Pulmonary artery endothelial cell (primary cell): ENCODE measurements around the gene MRPS25. TPM values are rescaled to one million over a fixed set of nuclear protein-coding genes. Genes with fewer than 3 reads are reported as not detected.

Experiments used
- total RNA-seq: library from RNA; depleted of rRNA; stranded (reverse); fragments of >200 nt; gene quantifications from 2 replicates; pipeline ENCODE4 v1.2.3, GENCODE V29; 2014

MRPS25 gene
- total RNA-seq, 1 donor from 2014 or later, result 37.1 TPM

Other genes with a start within 250 kb of the MRPS25 start
- gene FGD5, start 246.4 kb downstream of the MRPS25 start, total RNA-seq, result 79.7 and 84.3 TPM in 2 replicates
- 22.5 and 30.1 TPM in 2 replicates for gene NR2C2, start 117.7 kb downstream of the MRPS25 start, total RNA-seq
- 22.4 and 27.5 TPM in 2 replicates for gene RBSN, start 33.8 kb upstream of the MRPS25 start, total RNA-seq
- 21.2 and 30.2 TPM in 2 replicates for gene CAPN7, start 140.9 kb upstream of the MRPS25 start, total RNA-seq